ENCODE measurements around the gene VPS11. TPM values are rescaled to one million over a fixed set of nuclear protein-coding genes. Genes with fewer than 3 reads are reported as not detected.

The VPS11 gene
- total RNA-seq, 1 donor from 2014 or later: 23.4 TPM

GRCh38 chr11:119027561-119028345 lies 39.9 kb upstream of the VPS11 start:
- intact Hi-C loops (cut with DNase I): no loop called here
- H3K4me3 ChIP-seq: no peak overlapping the region
- no peak for TF ChIP-seq CTCF (IDR thresholded peaks at IDR 0.05)
- DNase-seq (ENCODE audit: low spot score in 2 of 2): no peak
- H3K27me3 ChIP-seq: no peaks in the 10 kb centered on the region
- H3K9me3 ChIP-seq: no peaks in the 10 kb centered on the region
- no peak overlapping the region for H3K27ac ChIP-seq
- peaks cover 4 to 29% of the 10 kb centered on the region in 2 donors for H3K36me3 ChIP-seq
- H3K4me1 ChIP-seq: peaks cover 5 to 13% of the 10 kb centered on the region in 2 donors

- H3K27me3 ChIP-seq: no peaks in the 10 kb centered on the region
- TF ChIP-seq CTCF (IDR thresholded peaks at IDR 0.05): no peak
- H3K9me3 ChIP-seq: no peaks in the 10 kb centered on the region
- no peak overlapping the region for H3K4me3 ChIP-seq
- peaks cover 5 to 13% of the 10 kb centered on the region in 2 donors for H3K4me1 ChIP-seq
- intact Hi-C loops (cut with DNase I): no loop called here
- peak overlapping the region in 1 of 2 donors; percentile 15 for H3K27ac ChIP-seq
- H3K36me3 ChIP-seq: peaks cover 0 to 22% of the 10 kb centered on the region in 2 donors
- no peak for DNase-seq (ENCODE audit: low spot score in 2 of 2)
These were observed 39.1 kb upstream of the VPS11 start for GRCh38 chr11:119028346-119029068.

GRCh38 chr11:119029069-119029339 lies 38.6 kb upstream of the VPS11 start:
- no peaks in the 10 kb centered on the region for H3K27me3 ChIP-seq
- no peak for DNase-seq (ENCODE audit: low spot score in 2 of 2)
- intact Hi-C loops (cut with DNase I): no loop called here
- no peak overlapping the region for H3K4me3 ChIP-seq
- peak overlapping the region in 1 of 2 donors; percentile 15 for H3K27ac ChIP-seq
- peaks cover 0 to 18% of the 10 kb centered on the region in 2 donors for H3K36me3 ChIP-seq
- no peak for TF ChIP-seq CTCF (IDR thresholded peaks at IDR 0.05)
- H3K9me3 ChIP-seq: no peaks in the 10 kb centered on the region
- peaks cover 5 to 13% of the 10 kb centered on the region in 2 donors for H3K4me1 ChIP-seq

GRCh38 chr11:119029340-119030028 lies 38.1 kb upstream of the VPS11 start:
- H3K4me1 ChIP-seq: peaks cover 5 to 13% of the 10 kb centered on the region in 2 donors
- H3K4me3 ChIP-seq: peak overlapping the region; percentile 84 to 89
- no peak for DNase-seq (ENCODE audit: low spot score in 2 of 2)
- H3K36me3 ChIP-seq: peaks cover 0 to 13% of the 10 kb centered on the region in 2 donors
- intact Hi-C loops (cut with DNase I): loop anchor here (1.0 to 2.0 kb wide), 2 partner anchors 11 to 31 kb away; partner anchors contain the start of genes CENATAC, RPS25 and TRAPPC4
- no peaks in the 10 kb centered on the region for H3K9me3 ChIP-seq
- TF ChIP-seq CTCF (IDR thresholded peaks at IDR 0.05): no peak
- peak overlapping the region; percentile 61 to 77 for H3K27ac ChIP-seq
- no peaks in the 10 kb centered on the region for H3K27me3 ChIP-seq

GRCh38 chr11:119030029-119030328 lies 37.6 kb upstream of the VPS11 start:
- peak overlapping the region; percentile 61 to 77 for H3K27ac ChIP-seq

More at GRCh38 chr11:119030029-119030328, 37.6 kb upstream of the VPS11 start:
- Histone ChIP-seq H3K36me3 (peaks cover 0 to 8% of the 10 kb centered on the region in 2 donors), H3K9me3 (no peaks in the 10 kb centered on the region), H3K27me3 (no peaks in the 10 kb centered on the region), H3K4me1 (peaks cover 5 to 13% of the 10 kb centered on the region in 2 donors), H3K4me3 (peak overlapping the region; percentile 84 to 89)
- intact Hi-C loops (cut with DNase I): loop anchor here (1.0 to 2.0 kb wide), 2 partner anchors 12 to 31 kb away; partner anchors contain the start of genes CENATAC, RPS25 and TRAPPC4
- DNase-seq (ENCODE audit: low spot score in 2 of 2): no peak
- TF ChIP-seq CTCF (IDR thresholded peaks at IDR 0.05): no peak
